ENCODE measurements around the gene ZNF775.

ZNF775 gene

DNA sequence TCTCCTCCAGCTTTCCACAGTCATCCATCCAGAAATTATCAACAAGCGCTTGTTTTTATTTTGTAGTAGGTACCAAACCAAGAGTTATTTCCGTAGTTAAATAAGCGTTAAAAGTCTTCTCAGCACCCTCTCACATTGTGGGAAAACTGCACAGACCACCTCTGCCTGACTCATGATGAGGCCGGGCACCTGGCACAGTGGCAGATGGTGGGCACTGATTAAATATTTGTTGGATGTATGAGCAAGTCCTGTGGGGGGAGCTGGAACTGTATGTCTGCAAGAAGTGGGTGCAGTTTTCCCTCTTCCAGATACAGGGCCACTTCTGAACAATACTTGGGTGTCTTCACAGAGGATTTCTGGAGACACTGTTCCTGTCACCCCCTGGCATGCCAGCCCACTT is 15.8 kb upstream of the ZNF775 start:
- no peak for DNase-seq
- Histone ChIP-seq H2BK15ac (replicated peaks; ENCODE audit: low read depth) (no peak overlapping the region), H2BK5ac (ENCODE audit: low read length) (no peak overlapping the region), H3K9ac (ENCODE audit: low read length) (no peak overlapping the region), H3K27me3 (ENCODE audit: insufficient read depth, low read length, poor library complexity) (no peaks in the 10 kb centered on the region), H3K23ac (ENCODE audit: low read length) (no peak overlapping the region), H3K79me1 (ENCODE audit: low read length) (no peaks in the 10 kb centered on the region), H2AK5ac (ENCODE audit: low read length) (no peak overlapping the region), H3K56ac (ENCODE audit: low read length) (no peak overlapping the region), H4K5ac (ENCODE audit: low read length) (no peak overlapping the region), H4K8ac (ENCODE audit: low read depth, low read length) (no peak overlapping the region), H3K4me2 (ENCODE audit: low read length) (no peak overlapping the region), H3K36me3 (ENCODE audit: control insufficient read depth, insufficient read depth, low read length) (no peaks in the 10 kb centered on the region), H3K4ac (ENCODE audit: low read depth, low read length) (no peak overlapping the region), H3K4me3 (ENCODE audit: low read length) (no peak overlapping the region), H3K79me2 (ENCODE audit: control insufficient read depth, insufficient read depth, low read length) (no peaks in the 10 kb centered on the region), H3K27ac (ENCODE audit: low read depth, low read length) (no peak overlapping the region), H3K18ac (ENCODE audit: low read length) (no peak overlapping the region), H2BK120ac (ENCODE audit: low read depth, low read length) (no peak overlapping the region), H3K4me1 (ENCODE audit: control insufficient read depth, low read depth, low read length) (no peaks in the 10 kb centered on the region)
- no CpG with 5 or more reads among the region's 4 CpGs for WGBS (ENCODE audit: extremely low coverage, insufficient coverage, low lambda C conversion rate)

DNA sequence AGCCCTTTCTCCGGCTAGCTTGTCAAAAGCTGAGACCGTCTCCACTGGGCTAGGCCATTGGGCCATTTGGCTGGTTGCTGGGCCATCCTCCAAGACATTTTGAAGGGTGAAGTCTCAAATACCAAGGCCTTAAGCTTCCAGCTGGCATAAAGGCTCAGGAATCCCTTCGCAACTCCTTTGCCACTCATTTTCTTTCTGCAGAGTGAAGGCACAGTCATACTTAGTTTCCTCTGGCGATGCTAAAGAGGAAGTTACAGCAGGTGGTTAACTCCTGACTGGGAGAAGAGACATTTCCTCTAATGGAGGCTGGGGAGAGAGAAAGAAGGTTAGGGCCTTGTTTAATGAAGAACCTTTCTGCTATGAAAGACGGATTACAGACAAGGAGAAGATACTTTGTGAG is 15.3 kb upstream of the ZNF775 start:
- Histone ChIP-seq H2BK120ac (ENCODE audit: low read depth, low read length) (no peak overlapping the region), H4K8ac (ENCODE audit: low read depth, low read length) (no peak overlapping the region), H3K56ac (ENCODE audit: low read length) (no peak overlapping the region), H3K27me3 (ENCODE audit: insufficient read depth, low read length, poor library complexity) (no peaks in the 10 kb centered on the region), H3K79me2 (ENCODE audit: control insufficient read depth, insufficient read depth, low read length) (peaks cover under 1% of the 10 kb centered on the region), H3K4ac (ENCODE audit: low read depth, low read length) (no peak overlapping the region), H4K5ac (ENCODE audit: low read length) (no peak overlapping the region), H2BK5ac (ENCODE audit: low read length) (no peak overlapping the region), H3K18ac (ENCODE audit: low read length) (no peak overlapping the region), H3K27ac (ENCODE audit: low read depth, low read length) (no peak overlapping the region), H3K79me1 (ENCODE audit: low read length) (no peaks in the 10 kb centered on the region), H3K9ac (ENCODE audit: low read length) (no peak overlapping the region), H3K4me1 (ENCODE audit: control insufficient read depth, low read depth, low read length) (no peaks in the 10 kb centered on the region), H2AK5ac (ENCODE audit: low read length) (no peak overlapping the region), H3K23ac (ENCODE audit: low read length) (no peak overlapping the region), H2BK15ac (replicated peaks; ENCODE audit: low read depth) (no peak overlapping the region), H3K36me3 (ENCODE audit: control insufficient read depth, insufficient read depth, low read length) (no peaks in the 10 kb centered on the region), H3K4me3 (ENCODE audit: low read length) (no peak overlapping the region), H3K4me2 (ENCODE audit: low read length) (no peak overlapping the region)
- no CpG with 5 or more reads among the region's 5 CpGs for WGBS (ENCODE audit: extremely low coverage, insufficient coverage, low lambda C conversion rate)
- DNase-seq, result no peak

DNA sequence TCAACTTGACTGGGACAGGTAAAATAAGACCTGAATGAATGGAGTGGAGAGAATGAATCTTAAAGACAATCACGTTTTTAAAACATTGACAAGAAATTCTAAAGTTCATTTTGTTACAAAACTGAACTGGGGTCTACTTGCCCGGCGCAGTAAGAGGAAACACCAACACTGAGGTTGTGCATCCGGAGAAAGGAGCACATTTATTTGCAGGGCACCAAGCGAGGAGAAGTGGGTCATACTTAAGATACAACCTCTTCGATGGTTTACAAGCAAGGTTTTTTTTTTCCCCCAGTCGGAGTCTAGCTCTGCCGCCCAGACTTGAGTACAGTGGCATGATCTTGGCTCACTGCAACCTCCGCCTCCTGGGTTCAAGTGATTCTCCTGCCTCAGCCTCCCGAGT is 13.9 kb upstream of the ZNF775 start:
- Histone ChIP-seq H3K4ac (ENCODE audit: low read depth, low read length) (no peak overlapping the region), H3K4me1 (ENCODE audit: control insufficient read depth, low read depth, low read length) (peaks cover 6% of the 10 kb centered on the region), H3K23ac (ENCODE audit: low read length) (no peak overlapping the region), H3K27me3 (ENCODE audit: insufficient read depth, low read length, poor library complexity) (no peaks in the 10 kb centered on the region), H4K8ac (ENCODE audit: low read depth, low read length) (no peak overlapping the region), H3K27ac (ENCODE audit: low read depth, low read length) (no peak overlapping the region), H3K4me3 (ENCODE audit: low read length) (no peak overlapping the region), H3K56ac (ENCODE audit: low read length) (no peak overlapping the region), H2BK120ac (ENCODE audit: low read depth, low read length) (no peak overlapping the region), H4K5ac (ENCODE audit: low read length) (no peak overlapping the region), H3K36me3 (ENCODE audit: control insufficient read depth, insufficient read depth, low read length) (no peaks in the 10 kb centered on the region), H3K4me2 (ENCODE audit: low read length) (no peak overlapping the region), H3K9ac (ENCODE audit: low read length) (no peak overlapping the region), H2BK15ac (replicated peaks; ENCODE audit: low read depth) (no peak overlapping the region), H3K79me1 (ENCODE audit: low read length) (peaks cover 7% of the 10 kb centered on the region), H2AK5ac (ENCODE audit: low read length) (no peak overlapping the region), H3K18ac (ENCODE audit: low read length) (no peak overlapping the region), H2BK5ac (ENCODE audit: low read length) (no peak overlapping the region), H3K79me2 (ENCODE audit: control insufficient read depth, insufficient read depth, low read length) (peaks cover 13% of the 10 kb centered on the region)
- no peak for DNase-seq
- WGBS (ENCODE audit: extremely low coverage, insufficient coverage, low lambda C conversion rate), result no CpG with 5 or more reads among the region's 10 CpGs

DNA sequence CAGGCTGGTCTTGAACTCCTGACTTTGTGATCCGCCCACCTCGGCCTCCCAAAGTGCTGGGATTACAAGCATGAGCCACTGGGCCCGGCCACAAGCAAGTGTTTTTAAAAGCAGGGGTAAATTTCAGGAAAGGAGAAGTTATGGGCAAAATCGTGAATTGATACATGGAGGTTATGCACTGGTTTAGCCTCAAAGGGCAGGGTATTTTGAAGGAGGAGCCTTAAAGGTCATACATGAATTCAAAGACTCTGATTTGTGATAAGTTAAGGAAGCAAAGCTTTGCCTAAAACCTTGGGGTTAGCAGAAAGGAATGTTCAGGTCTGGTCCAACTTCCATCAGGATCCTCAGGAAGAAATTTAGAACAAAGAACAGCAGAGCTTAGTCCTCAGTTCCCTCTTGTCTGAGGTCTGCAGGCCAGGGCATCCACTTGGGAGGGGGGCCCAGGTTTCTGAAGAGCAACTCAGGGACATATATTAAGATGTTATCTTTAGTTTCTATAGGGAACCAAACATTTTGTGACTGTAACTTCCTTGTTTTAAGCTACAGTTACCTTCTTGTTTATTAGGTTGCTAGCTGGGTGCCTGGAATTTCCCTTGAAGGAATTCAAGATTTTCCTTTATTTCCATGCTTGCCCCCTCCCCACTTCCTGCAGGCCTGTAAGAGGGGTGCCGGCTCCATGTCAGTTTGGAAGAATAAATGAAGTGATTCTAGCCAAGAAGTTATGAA is 13.3 kb upstream of the ZNF775 start:
- Histone ChIP-seq H3K18ac (ENCODE audit: low read length) (no peak overlapping the region), H3K23ac (ENCODE audit: low read length) (no peak overlapping the region), H2AK5ac (ENCODE audit: low read length) (no peak overlapping the region), H3K56ac (ENCODE audit: low read length) (no peak overlapping the region), H3K4me3 (ENCODE audit: low read length) (no peak overlapping the region), H4K5ac (ENCODE audit: low read length) (no peak overlapping the region), H3K27ac (ENCODE audit: low read depth, low read length) (no peak overlapping the region), H3K36me3 (ENCODE audit: control insufficient read depth, insufficient read depth, low read length) (peaks cover 3% of the 10 kb centered on the region), H2BK15ac (replicated peaks; ENCODE audit: low read depth) (no peak overlapping the region), H3K4me1 (ENCODE audit: control insufficient read depth, low read depth, low read length) (peaks cover 6% of the 10 kb centered on the region), H3K27me3 (ENCODE audit: insufficient read depth, low read length, poor library complexity) (no peaks in the 10 kb centered on the region), H2BK5ac (ENCODE audit: low read length) (peak overlapping the region; percentile 41), H3K79me1 (ENCODE audit: low read length) (peaks cover 12% of the 10 kb centered on the region), H3K79me2 (ENCODE audit: control insufficient read depth, insufficient read depth, low read length) (peaks cover 20% of the 10 kb centered on the region), H4K8ac (ENCODE audit: low read depth, low read length) (no peak overlapping the region), H3K4ac (ENCODE audit: low read depth, low read length) (no peak overlapping the region), H3K4me2 (ENCODE audit: low read length) (no peak overlapping the region), H2BK120ac (ENCODE audit: low read depth, low read length) (no peak overlapping the region), H3K9ac (ENCODE audit: low read length) (no peak overlapping the region)
- no CpG with 5 or more reads among the region's 5 CpGs for WGBS (ENCODE audit: extremely low coverage, insufficient coverage, low lambda C conversion rate)
- peak; percentile 69 for DNase-seq

DNA sequence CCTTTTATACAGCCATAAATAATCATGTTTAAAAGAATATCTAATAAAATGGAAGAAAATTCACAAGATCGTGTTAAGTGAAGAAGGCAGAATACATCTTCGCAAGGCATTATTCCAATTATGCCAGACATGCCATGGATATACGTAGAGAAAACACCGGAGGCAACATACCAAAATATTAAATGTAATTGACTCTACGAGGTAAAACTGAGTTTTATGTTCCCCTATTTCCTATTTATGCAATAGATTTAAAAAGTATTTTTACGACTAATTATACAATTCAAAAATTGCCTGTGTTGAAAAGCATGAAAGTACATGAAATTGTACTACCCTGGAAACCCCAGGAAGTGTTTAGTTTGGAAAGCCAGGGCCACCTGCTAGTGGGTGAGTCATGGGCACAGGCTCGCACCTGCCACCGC is 11.4 kb upstream of the ZNF775 start:
- no peak overlapping the region for H2BK120ac ChIP-seq (ENCODE audit: low read depth, low read length)
- H3K4me3 ChIP-seq (ENCODE audit: low read length), result no peak overlapping the region
- peak overlapping the region; percentile 96 for H3K4ac ChIP-seq (ENCODE audit: low read depth, low read length)
- peaks cover 35% of the 10 kb centered on the region for H3K79me2 ChIP-seq (ENCODE audit: control insufficient read depth, insufficient read depth, low read length)
- H3K56ac ChIP-seq (ENCODE audit: low read length), result peak overlapping the region; percentile 100
- H4K8ac ChIP-seq (ENCODE audit: low read depth, low read length), result peak overlapping the region; percentile 42
- H3K4me1 ChIP-seq (ENCODE audit: control insufficient read depth, low read depth, low read length), result peaks cover 6% of the 10 kb centered on the region
- peak overlapping the region; percentile 87 for H3K9ac ChIP-seq (ENCODE audit: low read length)
- H2BK15ac ChIP-seq (replicated peaks; ENCODE audit: low read depth), result no peak overlapping the region
- H4K5ac ChIP-seq (ENCODE audit: low read length), result no peak overlapping the region
- H3K18ac ChIP-seq (ENCODE audit: low read length), result peak overlapping the region; percentile 35
- peaks cover 3% of the 10 kb centered on the region for H3K36me3 ChIP-seq (ENCODE audit: control insufficient read depth, insufficient read depth, low read length)
- DNase-seq, result no peak
- no peak overlapping the region for H3K23ac ChIP-seq (ENCODE audit: low read length)
- H3K4me2 ChIP-seq (ENCODE audit: low read length), result no peak overlapping the region
- WGBS (ENCODE audit: extremely low coverage, insufficient coverage, low lambda C conversion rate), result no CpG with 5 or more reads among the region's 8 CpGs
- H2BK5ac ChIP-seq (ENCODE audit: low read length), result no peak overlapping the region
- no peak overlapping the region for H2AK5ac ChIP-seq (ENCODE audit: low read length)
- H3K27ac ChIP-seq (ENCODE audit: low read depth, low read length), result peak overlapping the region; percentile 79
- H3K27me3 ChIP-seq (ENCODE audit: insufficient read depth, low read length, poor library complexity), result no peaks in the 10 kb centered on the region
- peaks cover 12% of the 10 kb centered on the region for H3K79me1 ChIP-seq (ENCODE audit: low read length)

Data from mesendoderm (in vitro differentiated cells).